ENCODE results near the gene PCSK6.

GRCh38 chr15:101479851-101480612 lies 9.5 kb downstream of the PCSK6 start:
- TF ChIP-seq, protein P1, sequence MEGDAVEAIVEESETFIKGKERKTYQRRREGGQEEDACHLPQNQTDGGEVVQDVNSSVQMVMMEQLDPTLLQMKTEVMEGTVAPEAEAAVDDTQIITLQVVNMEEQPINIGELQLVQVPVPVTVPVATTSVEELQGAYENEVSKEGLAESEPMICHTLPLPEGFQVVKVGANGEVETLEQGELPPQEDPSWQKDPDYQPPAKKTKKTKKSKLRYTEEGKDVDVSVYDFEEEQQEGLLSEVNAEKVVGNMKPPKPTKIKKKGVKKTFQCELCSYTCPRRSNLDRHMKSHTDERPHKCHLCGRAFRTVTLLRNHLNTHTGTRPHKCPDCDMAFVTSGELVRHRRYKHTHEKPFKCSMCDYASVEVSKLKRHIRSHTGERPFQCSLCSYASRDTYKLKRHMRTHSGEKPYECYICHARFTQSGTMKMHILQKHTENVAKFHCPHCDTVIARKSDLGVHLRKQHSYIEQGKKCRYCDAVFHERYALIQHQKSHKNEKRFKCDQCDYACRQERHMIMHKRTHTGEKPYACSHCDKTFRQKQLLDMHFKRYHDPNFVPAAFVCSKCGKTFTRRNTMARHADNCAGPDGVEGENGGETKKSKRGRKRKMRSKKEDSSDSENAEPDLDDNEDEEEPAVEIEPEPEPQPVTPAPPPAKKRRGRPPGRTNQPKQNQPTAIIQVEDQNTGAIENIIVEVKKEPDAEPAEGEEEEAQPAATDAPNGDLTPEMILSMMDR (IDR thresholded peaks at IDR 0.05; ENCODE audit: low read depth, low read length, poor library complexity, severe bottlenecking): no peak
- no peak for TF ChIP-seq EZH2phosphoT487 (IDR thresholded peaks at IDR 0.05; ENCODE audit: borderline replicate concordance, low read length)
